Esophagus muscularis mucosa (tissue), 4 donors: ENCODE results near the gene CHN1. TPM values are rescaled to one million over a fixed set of nuclear protein-coding genes. Genes with fewer than 3 reads are reported as not detected.
A peak's percentile ranks its signal among the peaks of the same experiment; 100 is the strongest.

Source experiments
- DNase-seq: peaks from one replicate; pipeline ENCODE4 v3.0.0-alpha.2; 2017; ENCODE audit errors: extremely low spot score
- H3K27ac ChIP-seq, 4 donors: fragments of 200-600 bp; sonication (generic); replicated peaks in 1 of 4; 1 replicate in 3 of 4; 2 replicates in 1 of 4; pipeline ENCODE4 v1.5.1; 2016 to 2019; ENCODE audit warnings: mild to moderate bottlenecking in 1 of 4
- H3K27me3 ChIP-seq, 4 donors: fragments of 200-600 bp; sonication (generic); one replicate each; pipeline versions ENCODE4 v1.5.1 to v1.6.0; 2016 to 2019
- H3K36me3 ChIP-seq, 4 donors: fragments of 200-600 bp; sonication (generic); one replicate each; pipeline ENCODE4 v1.5.1; 2016 to 2019
- H3K4me1 ChIP-seq, 4 donors: fragments of 200-600 bp; sonication (generic); one replicate each; pipeline ENCODE4 v1.5.1; 2016 to 2019
- H3K4me3 ChIP-seq, 4 donors: fragments of 200-600 bp; sonication (generic); 1 replicate in 2 of 4; 2 replicates in 2 of 4; pipeline ENCODE4 v1.5.1; 2016 to 2019; ENCODE audit warnings: mild to moderate bottlenecking in 4 of 4, moderate library complexity in 1 of 4
- H3K9me3 ChIP-seq, 4 donors: fragments of 200-600 bp; sonication (generic); 1 replicate in 3 of 4; 2 replicates in 1 of 4; pipeline ENCODE4 v1.5.1; 2016 to 2019
- EP300 ChIP-seq: sonication (generic); formaldehyde crosslinking; IDR thresholded peaks from one replicate; pipeline ENCODE4 v1.6.1; 2017; ENCODE audit warnings: antibody characterized with exemption
- POLR2A ChIP-seq: fragments of 450-650 bp; IDR thresholded peaks from one replicate; pipeline ENCODE4 v1.6.1; 2017; ENCODE audit warnings: antibody characterized with exemption, moderate library complexity, mild to moderate bottlenecking, low read depth
- POLR2AphosphoS5 ChIP-seq, 2 donors: sonication (generic); formaldehyde crosslinking; IDR thresholded peaks; one replicate each; pipeline ENCODE4 v1.6.1; 2017; ENCODE audit warnings: antibody characterized with exemption in 2 of 2
- WGBS: methylation state at CpG from one replicate; pipeline ENCODE4 v1.1.5; 2018; 5-methylcytosine and 5-hydroxymethylcytosine counted together
- intact Hi-C: fragments of 100-400 bp; cut with DNase I; formaldehyde crosslinking; loops from one replicate; pipeline ENCODE4 v1.15.1; 2023
- total RNA-seq, 4 donors: library from RNA; depleted of rRNA; stranded (reverse); fragments of >200 nt; gene quantifications; one replicate each; pipeline versions ENCODE4 v1.1.0 to v1.2.1, GENCODE V29; 2016
- TF ChIP-seq, protein P1 (sequence below), 3 experiments: fragments of 200-600 bp in 2 of 3; fragments of 450-650 bp in 1 of 3; sonication (generic) in 2 of 3; IDR thresholded peaks; one replicate each; pipeline ENCODE4 v1.5.1; 2017 to 2019; ENCODE audit warnings: antibody characterized with exemption in 3 of 3, mild to moderate bottlenecking in 2 of 3, moderate library complexity in 1 of 3

Gene CHN1
- total RNA-seq, 4 donors from 2014 or later, result 23.2 to 32.3 (median 29.8) TPM

- H3K4me1 ChIP-seq, result peaks cover 7 to 12% (median 9%) of the 10 kb centered on the region in 4 donors
- no peaks in the 10 kb centered on the region for H3K27me3 ChIP-seq
- H3K4me3 ChIP-seq, result no peak overlapping the region
- WGBS, result 60% methylated on average over 3 of the region's 3 CpGs
- H3K27ac ChIP-seq, result no peak overlapping the region
- H3K36me3 ChIP-seq, result no peaks in the 10 kb centered on the region
- DNase-seq, result no peak
- intact Hi-C loops, result no loop called here
- TF ChIP-seq POLR2AphosphoS5 (IDR thresholded peaks at IDR 0.05) (no peak), POLR2A (no peak), EP300 (no peak)
- TF ChIP-seq, protein P1, sequence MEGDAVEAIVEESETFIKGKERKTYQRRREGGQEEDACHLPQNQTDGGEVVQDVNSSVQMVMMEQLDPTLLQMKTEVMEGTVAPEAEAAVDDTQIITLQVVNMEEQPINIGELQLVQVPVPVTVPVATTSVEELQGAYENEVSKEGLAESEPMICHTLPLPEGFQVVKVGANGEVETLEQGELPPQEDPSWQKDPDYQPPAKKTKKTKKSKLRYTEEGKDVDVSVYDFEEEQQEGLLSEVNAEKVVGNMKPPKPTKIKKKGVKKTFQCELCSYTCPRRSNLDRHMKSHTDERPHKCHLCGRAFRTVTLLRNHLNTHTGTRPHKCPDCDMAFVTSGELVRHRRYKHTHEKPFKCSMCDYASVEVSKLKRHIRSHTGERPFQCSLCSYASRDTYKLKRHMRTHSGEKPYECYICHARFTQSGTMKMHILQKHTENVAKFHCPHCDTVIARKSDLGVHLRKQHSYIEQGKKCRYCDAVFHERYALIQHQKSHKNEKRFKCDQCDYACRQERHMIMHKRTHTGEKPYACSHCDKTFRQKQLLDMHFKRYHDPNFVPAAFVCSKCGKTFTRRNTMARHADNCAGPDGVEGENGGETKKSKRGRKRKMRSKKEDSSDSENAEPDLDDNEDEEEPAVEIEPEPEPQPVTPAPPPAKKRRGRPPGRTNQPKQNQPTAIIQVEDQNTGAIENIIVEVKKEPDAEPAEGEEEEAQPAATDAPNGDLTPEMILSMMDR (IDR thresholded peaks at IDR 0.05), result no peak
- H3K9me3 ChIP-seq, result no peaks in the 10 kb centered on the region
These were observed 10.2 kb upstream of the CHN1 start for GRCh38 chr2:175015340-175015739.

- Histone ChIP-seq H3K27me3 (no peaks in the 10 kb centered on the region), H3K27ac (no peak overlapping the region), H3K4me1 (peaks cover 23 to 40% (median 29%) of the 10 kb centered on the region in 4 donors), H3K36me3 (no peaks in the 10 kb centered on the region), H3K9me3 (no peaks in the 10 kb centered on the region), H3K4me3 (no peak overlapping the region)
- TF ChIP-seq EP300 (no peak), POLR2A (no peak), POLR2AphosphoS5 (IDR thresholded peaks at IDR 0.05) (no peak)
- TF ChIP-seq, protein P1 (IDR thresholded peaks at IDR 0.05), result no peak
- intact Hi-C loops, result no loop called here
- WGBS, result 93% methylated on average over 2 of the region's 2 CpGs
- no peak for DNase-seq
These were observed 7.3 kb upstream of the CHN1 start for GRCh38 chr2:175012516-175012915.

DNA sequence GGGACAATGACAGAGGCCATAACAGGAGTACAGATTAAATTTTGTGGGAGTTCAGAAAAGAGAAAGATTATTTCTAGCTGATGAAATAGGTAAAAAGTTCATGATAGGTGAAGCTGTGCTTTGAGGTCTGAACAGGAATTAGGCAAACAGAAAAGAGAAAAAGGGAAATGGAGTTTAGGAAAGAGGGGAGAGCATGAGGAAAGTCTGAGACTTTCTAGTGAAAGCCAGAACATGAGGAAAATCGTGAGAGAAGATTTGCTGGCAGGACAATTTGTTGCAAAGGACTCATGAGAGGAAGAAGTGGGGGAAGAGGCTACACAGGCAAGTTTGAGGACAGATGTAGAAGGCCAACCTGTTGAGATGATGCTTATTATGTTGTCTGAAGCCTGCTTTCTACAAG lies 6.3 kb upstream of the CHN1 start:
- Histone ChIP-seq H3K27ac (no peak overlapping the region), H3K4me1 (peaks cover 25 to 44% (median 33%) of the 10 kb centered on the region in 4 donors), H3K36me3 (no peaks in the 10 kb centered on the region), H3K27me3 (no peaks in the 10 kb centered on the region), H3K9me3 (no peaks in the 10 kb centered on the region), H3K4me3 (no peak overlapping the region)
- TF ChIP-seq, protein P1 (IDR thresholded peaks at IDR 0.05), result no peak
- no peak for TF ChIP-seq EP300
- TF ChIP-seq POLR2A, result no peak
- no peak for TF ChIP-seq POLR2AphosphoS5 (IDR thresholded peaks at IDR 0.05)
- WGBS, result 53% methylated on average over 1 of the region's 1 CpG
- no peak for DNase-seq
- intact Hi-C loops, result no loop called here

- H3K27ac ChIP-seq, result peak overlapping the region in 1 of 4 donors; percentile 40
- 30% methylated on average over 1 of the region's 1 CpG for WGBS
- no peaks in the 10 kb centered on the region for H3K27me3 ChIP-seq
- H3K4me3 ChIP-seq, result no peak overlapping the region
- no peak for DNase-seq
- no peaks in the 10 kb centered on the region for H3K9me3 ChIP-seq
- intact Hi-C loops, result no loop called here
- TF ChIP-seq POLR2A (no peak), EP300 (no peak), POLR2AphosphoS5 (IDR thresholded peaks at IDR 0.05) (no peak)
- TF ChIP-seq, protein P1 (IDR thresholded peaks at IDR 0.05), result no peak
- H3K4me1 ChIP-seq, result peaks cover 26 to 51% (median 39%) of the 10 kb centered on the region in 4 donors
- no peaks in the 10 kb centered on the region for H3K36me3 ChIP-seq
These were observed 5.7 kb upstream of the CHN1 start for GRCh38 chr2:175010848-175011254.

- Histone ChIP-seq H3K27ac (peak overlapping the region in 2 of 4 donors; percentile 2 to 40), H3K27me3 (no peaks in the 10 kb centered on the region), H3K36me3 (no peaks in the 10 kb centered on the region), H3K9me3 (no peaks in the 10 kb centered on the region), H3K4me1 (peaks cover 30 to 55% (median 45%) of the 10 kb centered on the region in 4 donors), H3K4me3 (no peak overlapping the region)
- intact Hi-C loops, result no loop called here
- DNase-seq, result no peak
- TF ChIP-seq, protein P1 (IDR thresholded peaks at IDR 0.05), result peak in 1 of 3 experiments; percentile 8
- TF ChIP-seq POLR2A (no peak), POLR2AphosphoS5 (IDR thresholded peaks at IDR 0.05) (no peak)
- whole genome bisulfite sequencing, result 76% methylated on average over 3 of the region's 3 CpGs
These were observed 4.9 kb upstream of the CHN1 start for GRCh38 chr2:175009917-175010621.
